ENCODE data around the gene FDX2. TPM values are rescaled to one million over a fixed set of nuclear protein-coding genes. Genes with fewer than 3 reads are reported as not detected.

The FDX2 gene
- total and polyA plus RNA-seq, 12 donors = 11.7 to 35.5 (median 17.4) TPM

DNA sequence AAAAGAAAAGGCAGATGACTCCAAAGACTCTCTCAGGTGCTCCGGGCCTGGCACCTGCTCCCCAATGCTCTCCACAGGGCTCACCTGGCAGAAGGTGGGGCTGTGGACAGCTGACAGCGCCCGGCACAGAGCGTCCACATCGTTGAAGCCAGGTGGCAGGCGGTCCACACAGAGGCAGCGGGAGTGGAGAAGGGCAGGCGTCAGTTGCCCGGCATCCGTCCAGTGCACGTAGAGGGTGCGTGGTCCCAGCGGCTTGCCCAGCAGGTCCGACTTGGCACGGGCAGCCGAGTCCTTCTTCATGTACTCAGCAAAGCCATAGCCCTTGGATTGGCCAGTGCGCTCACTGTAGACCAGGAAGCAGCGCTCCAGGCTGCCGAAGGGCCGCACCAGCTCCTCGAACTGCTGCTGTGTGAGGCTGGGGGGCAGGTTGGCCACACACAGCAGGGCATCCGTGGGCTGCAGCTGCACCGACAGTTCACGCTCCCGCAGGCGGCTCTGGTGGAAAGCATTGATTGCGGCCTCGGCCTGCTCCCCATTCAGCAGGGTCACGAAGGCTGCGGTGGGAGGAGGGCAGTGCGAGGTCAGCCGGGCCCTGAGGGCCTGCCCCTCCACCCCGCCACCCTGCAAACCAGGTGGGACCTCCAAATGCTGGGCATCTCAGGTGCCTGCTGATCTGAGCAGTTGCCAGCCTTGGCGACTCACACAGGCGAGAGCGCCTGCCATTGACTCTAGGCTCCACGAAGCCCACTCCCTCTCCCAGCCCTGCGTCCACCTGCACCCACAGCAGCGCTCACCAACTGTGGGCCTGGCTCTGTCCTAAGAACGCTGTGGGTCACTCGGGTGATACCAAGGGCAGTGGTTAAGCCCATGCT lies 13.0 kb upstream of the FDX2 start:
- ATAC-seq (no peak), DNase-seq (no peak)
- Histone ChIP-seq H3K4me1 (peaks cover 4 to 22% (median 14%) of the 10 kb centered on the region in 9 donors), H3K4me3 (no peak overlapping the region), H3K27ac (no peak overlapping the region), H3K27me3 (no peaks in the 10 kb centered on the region), H3K36me3 (peaks cover 0 to 75% (median 63%) of the 10 kb centered on the region in 9 donors), H3K9me3 (no peaks in the 10 kb centered on the region)
- TF ChIP-seq, protein P1, sequence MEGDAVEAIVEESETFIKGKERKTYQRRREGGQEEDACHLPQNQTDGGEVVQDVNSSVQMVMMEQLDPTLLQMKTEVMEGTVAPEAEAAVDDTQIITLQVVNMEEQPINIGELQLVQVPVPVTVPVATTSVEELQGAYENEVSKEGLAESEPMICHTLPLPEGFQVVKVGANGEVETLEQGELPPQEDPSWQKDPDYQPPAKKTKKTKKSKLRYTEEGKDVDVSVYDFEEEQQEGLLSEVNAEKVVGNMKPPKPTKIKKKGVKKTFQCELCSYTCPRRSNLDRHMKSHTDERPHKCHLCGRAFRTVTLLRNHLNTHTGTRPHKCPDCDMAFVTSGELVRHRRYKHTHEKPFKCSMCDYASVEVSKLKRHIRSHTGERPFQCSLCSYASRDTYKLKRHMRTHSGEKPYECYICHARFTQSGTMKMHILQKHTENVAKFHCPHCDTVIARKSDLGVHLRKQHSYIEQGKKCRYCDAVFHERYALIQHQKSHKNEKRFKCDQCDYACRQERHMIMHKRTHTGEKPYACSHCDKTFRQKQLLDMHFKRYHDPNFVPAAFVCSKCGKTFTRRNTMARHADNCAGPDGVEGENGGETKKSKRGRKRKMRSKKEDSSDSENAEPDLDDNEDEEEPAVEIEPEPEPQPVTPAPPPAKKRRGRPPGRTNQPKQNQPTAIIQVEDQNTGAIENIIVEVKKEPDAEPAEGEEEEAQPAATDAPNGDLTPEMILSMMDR (IDR thresholded peaks at IDR 0.05) = no peak
- WGBS, 2 donors = 96% methylated on average over 41 of the region's 41 CpGs
- intact Hi-C loops (cut with DNase I) = loop anchor here in 1 of 10 donors (5.0 kb wide), 1 partner anchor 41 kb away; the partner anchor contains the start of genes ICAM4 and ICAM5

DNA sequence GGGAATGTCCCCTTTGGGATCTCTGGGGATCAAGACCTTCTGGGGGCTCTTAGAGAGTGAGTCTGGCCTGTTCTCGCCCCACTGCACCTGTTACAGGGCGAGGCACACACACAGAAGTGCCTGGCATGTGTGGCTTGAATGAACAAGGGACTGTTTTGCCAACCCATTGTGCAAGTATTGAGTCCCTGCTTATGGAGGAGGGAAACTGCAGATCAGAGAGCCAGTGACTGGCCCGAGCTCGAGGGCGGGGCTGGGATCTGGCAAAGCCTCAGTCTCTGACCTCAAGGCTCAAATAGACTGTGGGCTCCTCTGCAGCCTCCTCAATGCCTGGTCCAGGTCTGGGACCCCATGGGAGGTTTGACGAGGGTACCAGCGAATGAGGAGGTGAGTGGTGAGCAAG lies 12.0 kb upstream of the FDX2 start:
- intact Hi-C loops (cut with DNase I) = loop anchor here in 1 of 10 donors (5.0 kb wide), 1 partner anchor 40 kb away; the partner anchor contains the start of genes ICAM4 and ICAM5
- WGBS, 2 donors = 87 to 93% methylated on average over 7 of the region's 7 CpGs
- H3K27ac ChIP-seq = no peak overlapping the region
- no peak for ATAC-seq
- DNase-seq = no peak
- TF ChIP-seq, protein P1 (IDR thresholded peaks at IDR 0.05) = no peak
- H3K36me3 ChIP-seq = peaks cover 0 to 85% (median 73%) of the 10 kb centered on the region in 9 donors
- H3K9me3 ChIP-seq = no peaks in the 10 kb centered on the region
- H3K27me3 ChIP-seq = no peaks in the 10 kb centered on the region
- no peak overlapping the region for H3K4me3 ChIP-seq
- peaks cover 4 to 14% (median 13%) of the 10 kb centered on the region in 9 donors for H3K4me1 ChIP-seq

DNA sequence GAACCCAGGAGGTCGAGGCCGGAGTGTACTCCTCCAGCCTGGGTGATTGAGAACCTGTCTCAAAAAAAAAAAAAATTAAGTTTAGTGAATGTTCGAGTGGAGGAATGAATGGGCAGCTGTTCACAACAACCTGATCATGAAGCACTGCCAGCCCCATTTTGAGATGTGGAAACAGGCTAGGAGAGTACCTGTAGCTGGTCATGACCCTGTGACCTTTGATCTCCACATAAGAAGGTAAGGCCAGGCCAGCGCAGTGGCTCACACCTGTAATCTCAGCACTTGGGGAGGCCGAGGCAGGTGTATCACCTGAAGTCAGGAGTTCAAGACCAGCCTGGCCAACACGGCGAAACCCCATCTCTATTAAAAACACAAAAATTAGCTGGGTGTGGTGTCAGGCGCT lies 9.9 kb upstream of the FDX2 start:
- ATAC-seq (no peak), DNase-seq (no peak)
- intact Hi-C loops (cut with DNase I) = loop anchor here in 1 of 10 donors (5.0 kb wide), 1 partner anchor 38 kb away; the partner anchor contains the start of genes ICAM4 and ICAM5
- no peaks in the 10 kb centered on the region for H3K4me1 ChIP-seq
- H3K9me3 ChIP-seq = no peaks in the 10 kb centered on the region
- H3K27ac ChIP-seq = no peak overlapping the region
- peaks cover 9 to 100% (median 92%) of the 10 kb centered on the region in 9 donors for H3K36me3 ChIP-seq
- no peaks in the 10 kb centered on the region for H3K27me3 ChIP-seq
- TF ChIP-seq, protein P1 (IDR thresholded peaks at IDR 0.05) = no peak
- WGBS, 2 donors = 91 to 96% methylated on average over 8 of the region's 8 CpGs
- no peak overlapping the region for H3K4me3 ChIP-seq

DNA sequence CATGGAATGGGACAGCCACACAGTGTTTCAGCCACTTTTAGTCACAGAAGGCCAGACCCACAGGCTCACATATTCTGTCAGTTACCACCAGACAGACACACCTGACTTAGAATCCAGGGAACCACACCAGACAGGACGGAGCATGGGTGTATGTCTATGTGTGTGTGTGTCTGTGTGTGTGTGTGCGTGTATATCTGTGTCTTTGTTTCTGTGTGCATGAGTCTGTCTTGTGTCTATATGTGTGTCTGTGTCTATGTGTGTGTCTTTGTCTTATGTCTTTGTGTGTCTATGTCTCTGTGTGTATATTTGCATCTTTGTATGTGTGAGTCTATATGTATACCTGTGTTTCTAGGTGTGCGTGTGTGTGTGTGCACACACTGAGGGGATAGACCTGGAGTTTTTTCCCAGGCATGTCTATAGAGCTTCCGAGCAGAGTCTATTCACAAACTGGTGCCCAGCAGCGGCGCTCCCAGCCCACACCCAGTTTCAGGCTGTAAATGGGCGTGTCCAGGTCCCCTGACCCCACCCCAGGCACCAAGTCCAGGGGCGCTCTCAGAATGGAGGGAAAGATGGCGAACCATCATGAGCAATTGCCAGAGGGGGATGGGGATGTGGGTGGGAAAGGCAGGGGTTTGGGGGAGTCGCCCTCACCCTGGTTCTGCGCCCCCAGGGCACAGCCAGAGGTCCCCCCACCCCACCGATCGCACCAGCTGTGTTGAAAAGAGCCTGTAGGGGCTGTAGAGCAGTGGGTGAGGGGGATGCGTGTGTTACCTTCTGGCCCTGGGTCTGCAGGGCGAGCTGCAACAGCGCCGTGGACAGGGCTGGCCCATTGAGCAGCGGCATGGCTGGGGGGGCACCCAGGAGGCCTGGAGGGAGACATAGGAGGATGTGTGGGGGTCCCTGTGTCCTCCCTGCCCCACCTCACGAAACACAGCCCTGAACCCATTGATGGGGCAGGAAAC lies 6.3 kb upstream of the FDX2 start:
- Histone ChIP-seq H3K27me3 (no peaks in the 10 kb centered on the region), H3K36me3 (peaks cover 0 to 100% (median 85%) of the 10 kb centered on the region in 9 donors), H3K9me3 (no peaks in the 10 kb centered on the region), H3K4me3 (no peak overlapping the region), H3K27ac (no peak overlapping the region), H3K4me1 (no peaks in the 10 kb centered on the region)
- TF ChIP-seq, protein P1 (IDR thresholded peaks at IDR 0.05) = no peak
- ATAC-seq = peak in 1 of 8 donors; percentile 10
- DNase-seq = no peak
- intact Hi-C loops (cut with DNase I) = no loop called here
- 94 to 96% methylated on average over 19 of the region's 19 CpGs for WGBS, 2 donors

Measured in heart right ventricle (tissue), 16 donors.